Fibroblast of peridontal ligament (primary cell): ENCODE measurements around the gene PHF11.
"Not testable (repeated sequence)": the region's sequence is repeated elsewhere in the genome, so short reads cannot be mapped to it uniquely, and the experiment has no call there.

Source experiments
- DNase-seq: peaks from one replicate; pipeline ENCODE4 v3.0.0-alpha.2; 2010; ENCODE audit errors: extremely low read depth

Gene PHF11

GRCh38 chr13:49546561-49546960, 50.8 kb downstream of the PHF11 start:
- no peak for DNase-seq

- no peak for DNase-seq
These were observed 53.5 kb downstream of the PHF11 start for GRCh38 chr13:49549289-49549688.

GRCh38 chr13:49550942-49551644, 55.3 kb downstream of the PHF11 start:
- no peak for DNase-seq

- DNase-seq: no peak
These were observed 58.1 kb downstream of the PHF11 start for GRCh38 chr13:49553888-49554287.

GRCh38 chr13:49554387-49554786, 58.6 kb downstream of the PHF11 start:
- DNase-seq: no peak

GRCh38 chr13:49559006-49559405, 63.3 kb downstream of the PHF11 start:
- no peak for DNase-seq

- DNase-seq: peak; percentile 78
These were observed 64.7 kb downstream of the PHF11 start for GRCh38 chr13:49560270-49561061.

- no peak for DNase-seq
These were observed 65.3 kb downstream of the PHF11 start for GRCh38 chr13:49561062-49561410.

GRCh38 chr13:49563516-49563915, 67.8 kb downstream of the PHF11 start:
- DNase-seq: peak; percentile 69

GRCh38 chr13:49565461-49565860, 69.7 kb downstream of the PHF11 start:
- not testable (repeated sequence) for DNase-seq

GRCh38 chr13:49566461-49566860, 70.7 kb downstream of the PHF11 start:
- DNase-seq: no peak

- DNase-seq: no peak
These were observed 71.7 kb downstream of the PHF11 start for GRCh38 chr13:49567491-49567890.

GRCh38 chr13:49569993-49570689, 74.4 kb downstream of the PHF11 start:
- no peak for DNase-seq

- DNase-seq: no peak
These were observed 75.8 kb downstream of the PHF11 start for GRCh38 chr13:49571299-49572240.
